ENCODE data around the gene TCF4.

TCF4 gene

GRCh38 chr18:55264108-55264507 is 323.9 kb downstream of the TCF4 start:
- Histone ChIP-seq H2AFZ (ENCODE audit: low read length, unreplicated experiment) (no peak overlapping the region), H3K36me3 (ENCODE audit: insufficient read depth, low read length) (peaks cover 16% of the 10 kb centered on the region), H3K4me1 (ENCODE audit: control insufficient read depth, insufficient read depth, low read length, unreplicated experiment) (no peaks in the 10 kb centered on the region), H3K79me2 (ENCODE audit: control insufficient read depth, insufficient read depth, low read length, unreplicated experiment) (no peaks in the 10 kb centered on the region), H3K27me3 (ENCODE audit: insufficient read depth, low read length) (no peaks in the 10 kb centered on the region), H3K4me3 (ENCODE audit: low read depth, low read length) (no peak overlapping the region), H3K27ac (ENCODE audit: low read depth, low read length) (no peak overlapping the region)

GRCh38 chr18:55262021-55262560 is 325.9 kb downstream of the TCF4 start:
- Histone ChIP-seq H2AFZ (ENCODE audit: low read length, unreplicated experiment) (no peak overlapping the region), H3K27me3 (ENCODE audit: insufficient read depth, low read length) (no peaks in the 10 kb centered on the region), H3K27ac (ENCODE audit: low read depth, low read length) (no peak overlapping the region), H3K4me1 (ENCODE audit: control insufficient read depth, insufficient read depth, low read length, unreplicated experiment) (no peaks in the 10 kb centered on the region), H3K4me3 (ENCODE audit: low read depth, low read length) (no peak overlapping the region), H3K79me2 (ENCODE audit: control insufficient read depth, insufficient read depth, low read length, unreplicated experiment) (no peaks in the 10 kb centered on the region), H3K36me3 (ENCODE audit: insufficient read depth, low read length) (peaks cover 14% of the 10 kb centered on the region)

GRCh38 chr18:55261253-55261652 is 326.7 kb downstream of the TCF4 start:
- Histone ChIP-seq H3K4me1 (ENCODE audit: control insufficient read depth, insufficient read depth, low read length, unreplicated experiment) (no peaks in the 10 kb centered on the region), H3K27ac (ENCODE audit: low read depth, low read length) (no peak overlapping the region), H3K36me3 (ENCODE audit: insufficient read depth, low read length) (peaks cover 8% of the 10 kb centered on the region), H2AFZ (ENCODE audit: low read length, unreplicated experiment) (no peak overlapping the region), H3K79me2 (ENCODE audit: control insufficient read depth, insufficient read depth, low read length, unreplicated experiment) (no peaks in the 10 kb centered on the region), H3K27me3 (ENCODE audit: insufficient read depth, low read length) (no peaks in the 10 kb centered on the region), H3K4me3 (ENCODE audit: low read depth, low read length) (no peak overlapping the region)

- Histone ChIP-seq H3K4me1 (ENCODE audit: control insufficient read depth, insufficient read depth, low read length, unreplicated experiment) (peaks cover 6% of the 10 kb centered on the region), H3K27ac (ENCODE audit: low read depth, low read length) (no peak overlapping the region), H3K79me2 (ENCODE audit: control insufficient read depth, insufficient read depth, low read length, unreplicated experiment) (peaks cover 3% of the 10 kb centered on the region), H3K4me3 (ENCODE audit: low read depth, low read length) (no peak overlapping the region), H2AFZ (ENCODE audit: low read length, unreplicated experiment) (no peak overlapping the region), H3K27me3 (ENCODE audit: insufficient read depth, low read length) (no peaks in the 10 kb centered on the region), H3K36me3 (ENCODE audit: insufficient read depth, low read length) (peaks cover 23% of the 10 kb centered on the region)
Observed at GRCh38 chr18:55258088-55258487, 329.9 kb downstream of the TCF4 start.

GRCh38 chr18:55256929-55257289 is 331.1 kb downstream of the TCF4 start:
- no peak overlapping the region for H3K4me3 ChIP-seq (ENCODE audit: low read depth, low read length)
- peaks cover 14% of the 10 kb centered on the region for H3K4me1 ChIP-seq (ENCODE audit: control insufficient read depth, insufficient read depth, low read length, unreplicated experiment)
- H3K27me3 ChIP-seq (ENCODE audit: insufficient read depth, low read length): no peaks in the 10 kb centered on the region
- no peak overlapping the region for H3K27ac ChIP-seq (ENCODE audit: low read depth, low read length)
- no peak overlapping the region for H2AFZ ChIP-seq (ENCODE audit: low read length, unreplicated experiment)
- peaks cover 6% of the 10 kb centered on the region for H3K79me2 ChIP-seq (ENCODE audit: control insufficient read depth, insufficient read depth, low read length, unreplicated experiment)
- H3K36me3 ChIP-seq (ENCODE audit: insufficient read depth, low read length): peaks cover 23% of the 10 kb centered on the region

GRCh38 chr18:55256226-55256928 is 331.6 kb downstream of the TCF4 start:
- Histone ChIP-seq H3K27me3 (ENCODE audit: insufficient read depth, low read length) (no peaks in the 10 kb centered on the region), H2AFZ (ENCODE audit: low read length, unreplicated experiment) (no peak overlapping the region), H3K36me3 (ENCODE audit: insufficient read depth, low read length) (peaks cover 23% of the 10 kb centered on the region), H3K27ac (ENCODE audit: low read depth, low read length) (no peak overlapping the region), H3K79me2 (ENCODE audit: control insufficient read depth, insufficient read depth, low read length, unreplicated experiment) (peaks cover 6% of the 10 kb centered on the region), H3K4me3 (ENCODE audit: low read depth, low read length) (no peak overlapping the region), H3K4me1 (ENCODE audit: control insufficient read depth, insufficient read depth, low read length, unreplicated experiment) (peaks cover 18% of the 10 kb centered on the region)

GRCh38 chr18:55253814-55254213 is 334.2 kb downstream of the TCF4 start:
- H2AFZ ChIP-seq (ENCODE audit: low read length, unreplicated experiment): no peak overlapping the region
- no peaks in the 10 kb centered on the region for H3K27me3 ChIP-seq (ENCODE audit: insufficient read depth, low read length)
- peaks cover 31% of the 10 kb centered on the region for H3K4me1 ChIP-seq (ENCODE audit: control insufficient read depth, insufficient read depth, low read length, unreplicated experiment)
- H3K36me3 ChIP-seq (ENCODE audit: insufficient read depth, low read length): peaks cover 20% of the 10 kb centered on the region
- peaks cover 6% of the 10 kb centered on the region for H3K79me2 ChIP-seq (ENCODE audit: control insufficient read depth, insufficient read depth, low read length, unreplicated experiment)
- H3K4me3 ChIP-seq (ENCODE audit: low read depth, low read length): no peak overlapping the region
- H3K27ac ChIP-seq (ENCODE audit: low read depth, low read length): no peak overlapping the region

GRCh38 chr18:55252901-55253300 is 335.1 kb downstream of the TCF4 start:
- H2AFZ ChIP-seq (ENCODE audit: low read length, unreplicated experiment): peak overlapping the region; percentile 57
- peaks cover 31% of the 10 kb centered on the region for H3K4me1 ChIP-seq (ENCODE audit: control insufficient read depth, insufficient read depth, low read length, unreplicated experiment)
- peak overlapping the region; percentile 69 for H3K4me3 ChIP-seq (ENCODE audit: low read depth, low read length)
- peaks cover 18% of the 10 kb centered on the region for H3K36me3 ChIP-seq (ENCODE audit: insufficient read depth, low read length)
- no peaks in the 10 kb centered on the region for H3K27me3 ChIP-seq (ENCODE audit: insufficient read depth, low read length)
- H3K79me2 ChIP-seq (ENCODE audit: control insufficient read depth, insufficient read depth, low read length, unreplicated experiment): peaks cover 6% of the 10 kb centered on the region
- H3K27ac ChIP-seq (ENCODE audit: low read depth, low read length): peak overlapping the region; percentile 72

GRCh38 chr18:55252053-55252675 is 335.8 kb downstream of the TCF4 start:
- peaks cover 18% of the 10 kb centered on the region for H3K36me3 ChIP-seq (ENCODE audit: insufficient read depth, low read length)
- H3K4me3 ChIP-seq (ENCODE audit: low read depth, low read length): peak overlapping the region; percentile 69
- H3K27me3 ChIP-seq (ENCODE audit: insufficient read depth, low read length): no peaks in the 10 kb centered on the region
- peak overlapping the region; percentile 72 for H3K27ac ChIP-seq (ENCODE audit: low read depth, low read length)
- H3K79me2 ChIP-seq (ENCODE audit: control insufficient read depth, insufficient read depth, low read length, unreplicated experiment): peaks cover 6% of the 10 kb centered on the region
- H3K4me1 ChIP-seq (ENCODE audit: control insufficient read depth, insufficient read depth, low read length, unreplicated experiment): peaks cover 35% of the 10 kb centered on the region
- H2AFZ ChIP-seq (ENCODE audit: low read length, unreplicated experiment): peak overlapping the region; percentile 11

- peak overlapping the region; percentile 69 for H3K4me3 ChIP-seq (ENCODE audit: low read depth, low read length)
- H3K79me2 ChIP-seq (ENCODE audit: control insufficient read depth, insufficient read depth, low read length, unreplicated experiment): peaks cover 6% of the 10 kb centered on the region
- H3K36me3 ChIP-seq (ENCODE audit: insufficient read depth, low read length): peaks cover 18% of the 10 kb centered on the region
- peak overlapping the region; percentile 72 for H3K27ac ChIP-seq (ENCODE audit: low read depth, low read length)
- no peaks in the 10 kb centered on the region for H3K27me3 ChIP-seq (ENCODE audit: insufficient read depth, low read length)
- peaks cover 41% of the 10 kb centered on the region for H3K4me1 ChIP-seq (ENCODE audit: control insufficient read depth, insufficient read depth, low read length, unreplicated experiment)
- H2AFZ ChIP-seq (ENCODE audit: low read length, unreplicated experiment): peak overlapping the region; percentile 11
Observed at GRCh38 chr18:55251254-55251971, 336.6 kb downstream of the TCF4 start.
